Activated CD8-positive, alpha-beta memory T cell treated with anti-CD3 and anti-CD28 coated beads for 48 hours (primary cell): ENCODE measurements around the gene CRYZL1.
"Not testable (repeated sequence)": the region's sequence is repeated elsewhere in the genome, so short reads cannot be mapped to it uniquely, and the experiment has no call there.

ENCODE experiments used
- DNase-seq, 3 experiments: peaks; one replicate each; pipeline ENCODE4 v3.0.0-alpha.2; 2020; ENCODE audit warnings: low read depth in 2 of 3, low spot score in 2 of 3

Gene CRYZL1

DNA sequence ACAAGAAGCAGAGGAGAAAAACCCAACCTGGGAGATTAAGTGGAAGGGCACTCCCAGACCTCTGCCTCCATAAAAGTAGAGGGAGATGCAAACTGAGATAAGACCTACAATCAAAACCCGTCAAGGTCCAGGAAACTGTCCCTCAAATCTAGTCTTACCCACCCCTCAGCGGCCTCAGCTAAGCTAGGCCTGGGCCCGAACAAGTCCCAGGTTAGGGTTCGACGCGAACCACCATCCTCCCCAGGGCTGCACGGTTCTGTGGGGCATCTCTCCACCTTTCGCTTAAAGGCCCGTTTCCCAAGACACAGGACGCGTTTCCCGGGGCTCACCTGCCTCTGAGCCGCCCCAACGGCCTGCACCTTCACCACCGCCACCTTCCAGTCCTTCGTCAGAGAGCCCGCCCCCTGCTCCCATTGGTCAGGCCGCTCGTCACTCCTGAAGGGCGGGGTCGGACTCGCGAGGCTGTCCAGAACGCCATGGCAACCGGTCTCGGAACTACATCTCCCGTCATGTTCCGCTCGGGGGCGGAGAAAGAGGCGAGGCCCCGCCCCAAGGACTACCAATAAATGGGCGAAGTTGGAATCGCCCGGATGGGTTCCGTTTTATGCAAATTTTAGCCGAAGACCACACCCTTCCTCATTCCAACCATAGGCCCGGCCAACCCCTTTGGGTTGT, at the start of gene CRYZL1:
TSS of gene CRYZL1 (minus strand) at position 390 of the 675 bp plus-strand sequence. CDS start 10,190 bp downstream, outside the sequence.
- peak; percentile 92 to 98 (median 97) for DNase-seq

- DNase-seq: no peak
Measured at GRCh38 chr21:33690874-33691273, 49.3 kb upstream of the CRYZL1 start.

- no peak for DNase-seq
Measured at GRCh38 chr21:33688353-33688752, 46.8 kb upstream of the CRYZL1 start.

GRCh38 chr21:33687634-33688033, 46.1 kb upstream of the CRYZL1 start:
- no peak for DNase-seq

DNA sequence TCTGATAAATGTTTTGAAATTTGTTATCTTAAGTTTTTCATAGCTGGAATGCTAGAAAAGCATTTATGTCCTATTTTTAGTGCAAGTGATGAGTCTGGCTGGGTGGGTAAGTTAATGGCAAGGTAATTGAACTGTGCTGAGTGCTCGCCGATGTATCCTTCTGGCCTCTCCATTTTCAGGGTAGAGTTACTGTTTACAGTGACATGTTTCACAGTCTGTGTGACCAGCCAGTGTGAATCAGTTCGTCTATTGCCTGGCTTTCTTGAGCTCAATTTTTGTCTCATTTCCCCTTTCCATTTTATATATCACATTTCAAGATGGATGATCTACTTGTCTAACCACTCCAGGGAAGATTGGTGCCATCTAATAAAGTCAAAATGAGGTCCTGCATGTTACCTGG, 44.8 kb upstream of the CRYZL1 start:
- DNase-seq: no peak

DNA sequence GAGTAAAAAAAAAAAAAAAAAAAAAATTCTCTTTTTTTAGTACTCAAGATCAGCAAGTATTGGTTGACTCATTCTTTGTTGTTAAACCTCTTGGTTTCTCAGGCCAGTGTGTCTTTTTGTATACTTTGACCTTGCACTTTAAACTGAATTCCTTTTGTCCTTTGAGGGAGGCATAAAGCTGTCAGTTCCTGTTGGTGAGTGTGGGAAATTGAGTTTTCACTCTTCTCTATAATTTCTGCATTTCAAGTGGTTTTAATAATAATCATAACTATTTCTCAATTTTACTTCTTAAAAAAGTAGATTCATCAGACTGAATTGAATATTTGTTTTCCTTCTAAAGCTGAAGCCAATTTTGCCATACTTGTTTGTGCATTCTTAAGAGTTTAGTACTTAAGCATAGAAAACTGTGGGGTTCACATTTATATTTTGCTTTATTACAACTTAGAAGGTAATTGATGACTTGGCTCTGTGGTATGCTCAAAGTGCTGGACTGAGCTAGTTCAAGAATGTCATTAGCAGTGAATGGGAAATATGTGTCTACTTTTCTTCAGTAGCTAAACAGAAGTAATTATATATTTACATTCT, 44.2 kb upstream of the CRYZL1 start:
- DNase-seq: no peak

GRCh38 chr21:33684923-33685560, 43.5 kb upstream of the CRYZL1 start:
- DNase-seq: no peak

DNA sequence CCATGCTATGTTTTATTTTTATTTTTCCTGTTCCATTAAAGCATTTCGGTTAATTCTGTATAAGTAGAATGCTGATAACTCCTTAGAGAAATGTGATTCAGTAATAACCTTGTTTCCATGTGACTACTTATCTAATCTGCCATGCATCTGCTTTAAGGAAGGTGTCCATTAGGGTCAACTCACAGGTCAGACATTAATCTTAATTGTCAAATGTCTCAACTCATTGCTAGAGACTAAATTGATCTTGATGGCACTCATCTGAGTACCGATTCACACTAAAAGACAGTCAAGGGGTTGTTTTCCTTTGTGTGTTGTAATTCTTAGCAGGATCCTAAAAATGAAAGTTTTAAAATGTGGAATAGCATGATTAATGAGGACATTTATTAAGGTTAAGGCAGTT, 42.5 kb upstream of the CRYZL1 start:
- DNase-seq: no peak

GRCh38 chr21:33682992-33683627, 41.6 kb upstream of the CRYZL1 start:
- DNase-seq: no peak

- DNase-seq: no peak
Measured at GRCh38 chr21:33680870-33681269, 39.3 kb upstream of the CRYZL1 start.

DNA sequence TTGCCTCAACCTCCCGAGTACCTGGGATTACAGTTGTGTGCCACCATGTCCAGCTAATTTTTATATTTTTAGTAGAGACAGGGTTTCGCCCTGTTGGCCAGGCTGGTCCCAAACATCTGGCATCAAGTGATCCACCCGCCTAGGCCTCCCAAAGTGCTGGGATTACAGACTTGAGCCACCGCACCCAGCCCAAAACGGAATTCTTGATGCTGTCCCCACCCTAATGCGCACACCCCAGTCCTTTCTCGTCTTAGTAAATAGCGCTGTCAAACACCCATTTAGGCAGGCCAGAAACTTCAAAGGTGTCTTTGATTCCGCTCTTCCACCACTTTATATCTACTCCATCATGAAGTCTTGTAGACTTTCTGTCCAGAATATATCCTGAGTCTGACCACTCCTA, 35.9 kb upstream of the CRYZL1 start:
- no peak for DNase-seq

DNA sequence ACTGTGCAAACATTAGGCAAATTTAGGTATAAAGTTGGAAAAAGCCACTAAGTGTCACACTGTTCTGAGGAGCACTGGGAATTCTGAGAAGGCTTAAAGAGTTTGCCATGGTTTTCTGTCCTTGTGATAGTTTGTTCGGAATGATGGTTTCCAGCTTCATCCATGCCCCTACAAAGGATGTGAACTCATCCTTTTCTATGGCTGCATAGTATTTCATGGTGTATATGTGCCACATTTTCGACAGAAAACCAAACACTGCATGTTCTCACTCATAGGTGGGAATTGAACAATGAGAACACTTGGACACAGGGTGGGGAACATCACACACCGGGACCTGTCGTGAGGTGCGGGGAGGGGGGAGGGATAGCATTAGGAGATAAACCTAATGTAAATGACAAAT, 35.1 kb upstream of the CRYZL1 start:
- not testable (repeated sequence) for DNase-seq

DNA sequence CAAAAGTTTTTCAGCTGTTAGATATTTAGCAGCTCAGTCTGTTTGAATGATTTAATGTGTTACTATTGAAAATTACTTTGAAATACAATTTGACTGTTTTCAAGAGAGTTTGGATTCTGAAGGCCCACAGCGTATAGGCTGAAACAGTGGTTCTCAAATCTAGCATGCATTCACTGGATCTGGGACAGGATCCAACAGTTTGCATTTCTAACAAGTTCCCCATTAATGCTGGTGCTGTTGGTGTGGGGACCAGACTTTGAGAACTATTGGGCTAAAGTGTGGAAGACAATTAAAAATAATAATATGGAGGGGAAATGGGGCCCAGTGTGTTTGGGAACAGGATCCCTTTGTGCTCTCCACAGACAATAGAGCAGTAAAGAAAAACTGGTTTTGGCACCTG, 32.7 kb upstream of the CRYZL1 start:
- no peak for DNase-seq

- no peak for DNase-seq
Measured at GRCh38 chr21:33673473-33673872, 31.9 kb upstream of the CRYZL1 start.

- no peak for DNase-seq
Measured at GRCh38 chr21:33670076-33670978, 28.8 kb upstream of the CRYZL1 start.

DNA sequence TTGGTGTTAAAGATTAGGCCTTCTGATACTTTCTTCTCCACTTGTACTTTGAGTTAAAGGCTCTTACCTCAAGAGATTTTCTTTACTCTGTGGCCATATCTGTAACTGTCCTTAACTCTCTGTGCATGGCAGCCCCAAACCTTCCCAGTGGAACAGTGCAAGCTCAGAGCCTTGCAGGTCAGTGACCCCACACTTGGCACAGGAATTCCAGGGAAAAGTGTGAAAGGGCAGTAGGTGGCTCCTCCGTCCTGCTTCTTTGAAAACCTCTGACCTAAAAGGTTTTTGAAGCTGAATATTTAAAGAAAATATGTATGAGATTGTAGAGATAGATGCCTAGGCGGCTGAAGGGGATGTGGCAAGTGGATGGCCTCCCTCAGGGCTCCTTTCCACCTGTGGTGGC, 27.1 kb upstream of the CRYZL1 start:
- DNase-seq: no peak

GRCh38 chr21:33668180-33668579, 26.6 kb upstream of the CRYZL1 start:
- DNase-seq: no peak

GRCh38 chr21:33667636-33668035, 26.1 kb upstream of the CRYZL1 start:
- DNase-seq: no peak

DNA sequence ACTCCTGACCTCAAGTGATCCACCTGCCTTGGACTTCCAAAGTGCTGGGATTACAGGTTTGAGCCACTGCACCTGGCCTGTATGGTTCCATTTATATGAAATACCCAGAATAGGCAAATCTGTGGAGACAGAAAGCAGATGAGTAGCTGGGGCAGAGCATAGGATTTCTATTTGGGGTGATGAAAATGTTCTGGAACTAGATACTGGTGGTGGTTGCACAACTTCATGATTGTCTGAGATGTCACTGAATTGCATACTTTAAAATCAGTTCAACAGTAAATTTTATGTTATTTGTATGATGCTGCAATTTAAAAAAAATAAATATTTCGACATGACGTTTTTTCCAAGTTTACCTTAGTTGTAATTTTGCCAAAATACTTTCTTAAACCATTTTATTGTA, 24.6 kb upstream of the CRYZL1 start:
- DNase-seq: no peak

GRCh38 chr21:33664135-33664534, 22.6 kb upstream of the CRYZL1 start:
- no peak for DNase-seq

DNA sequence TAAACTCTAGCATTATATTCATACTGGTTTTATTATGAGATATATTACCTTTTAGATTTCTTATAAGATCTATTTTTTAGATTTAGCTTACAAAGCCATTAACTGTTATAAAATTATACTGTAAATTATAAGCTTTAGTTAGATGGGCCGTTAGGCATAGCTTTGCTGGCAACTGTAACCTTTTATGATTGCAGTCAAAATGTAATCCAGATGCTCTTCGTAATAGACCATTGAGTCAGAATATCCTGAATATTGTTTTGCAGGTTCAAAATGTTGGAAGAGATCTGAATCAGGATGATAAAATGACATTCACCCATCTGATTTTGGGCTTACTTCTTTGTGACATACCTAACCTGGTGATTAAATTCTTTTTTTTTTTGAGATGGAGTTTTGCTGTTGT, 21.7 kb upstream of the CRYZL1 start:
- DNase-seq: no peak
